AG09319 (cell line): ENCODE results near the gene LAMA2.

Experiments
- DNase-seq: peaks from one replicate; pipeline ENCODE4 v3.0.0-alpha.2; 2010; ENCODE audit warnings: low read depth; ENCODE audit errors: extremely low read depth
- CTCF ChIP-seq: IDR thresholded peaks from 2 replicates; pipeline ENCODE4 v1.5.1; 2011; ENCODE audit warnings: low read depth, mild to moderate bottlenecking, inconsistent platforms, low read length, moderate library complexity

The LAMA2 gene

GRCh38 chr6:128855581-128856085, 27.3 kb upstream of the LAMA2 start:
- DNase-seq, result no peak
- TF ChIP-seq CTCF, result no peak

- DNase-seq, result no peak
- TF ChIP-seq CTCF, result no peak
Observed at GRCh38 chr6:128857806-128858205, 25.1 kb upstream of the LAMA2 start.

GRCh38 chr6:128860782-128861181, 22.2 kb upstream of the LAMA2 start:
- DNase-seq, result no peak
- TF ChIP-seq CTCF, result no peak

- DNase-seq, result no peak
- TF ChIP-seq CTCF, result no peak
Observed at GRCh38 chr6:128863983-128864382, 19.0 kb upstream of the LAMA2 start.

- DNase-seq, result no peak
- TF ChIP-seq CTCF, result no peak
Observed at GRCh38 chr6:128870746-128871145, 12.2 kb upstream of the LAMA2 start.

GRCh38 chr6:128874863-128875262, 8.1 kb upstream of the LAMA2 start:
- no peak for TF ChIP-seq CTCF
- no peak for DNase-seq

GRCh38 chr6:128882560-128882959, 378 bp upstream of the LAMA2 start:
- DNase-seq, result no peak
- no peak for TF ChIP-seq CTCF
